ENCODE measurements around the gene C19orf81.

Gene C19orf81

GRCh38 chr19:50661766-50662650 lies 12.8 kb downstream of the C19orf81 start:
- DNase-seq (ENCODE audit: insufficient read length, low spot score) (no peak), FAIRE-seq (no peak)
- TF ChIP-seq CTCF (IDR thresholded peaks at IDR 0.05; ENCODE audit: insufficient read depth, missing control alignments), result no peak

- FAIRE-seq, result no peak
- TF ChIP-seq CTCF (IDR thresholded peaks at IDR 0.05; ENCODE audit: insufficient read depth, missing control alignments), result no peak
- no peak for DNase-seq (ENCODE audit: insufficient read length, low spot score)
Observed at GRCh38 chr19:50662651-50663481, 13.6 kb downstream of the C19orf81 start.

GRCh38 chr19:50663482-50663790 lies 14.2 kb downstream of the C19orf81 start:
- no peak for DNase-seq (ENCODE audit: insufficient read length, low spot score)
- TF ChIP-seq CTCF (IDR thresholded peaks at IDR 0.05; ENCODE audit: insufficient read depth, missing control alignments), result no peak
- FAIRE-seq, result no peak

GRCh38 chr19:50664204-50664603 lies 15.0 kb downstream of the C19orf81 start:
- no peak for TF ChIP-seq CTCF (IDR thresholded peaks at IDR 0.05; ENCODE audit: insufficient read depth, missing control alignments)
- FAIRE-seq, result no peak

GRCh38 chr19:50666346-50667176 lies 17.3 kb downstream of the C19orf81 start:
- no peak for FAIRE-seq
- DNase-seq (ENCODE audit: insufficient read length, low spot score), result no peak
- no peak for TF ChIP-seq CTCF (IDR thresholded peaks at IDR 0.05; ENCODE audit: insufficient read depth, missing control alignments)

More at GRCh38 chr19:50664204-50664603, 15.0 kb downstream of the C19orf81 start:
- no peak for DNase-seq (ENCODE audit: insufficient read length, low spot score)

GRCh38 chr19:50667177-50667758 lies 18.0 kb downstream of the C19orf81 start:
- DNase-seq (ENCODE audit: insufficient read length, low spot score), result no peak
- no peak for FAIRE-seq
- no peak for TF ChIP-seq CTCF (IDR thresholded peaks at IDR 0.05; ENCODE audit: insufficient read depth, missing control alignments)

All from D721Med (cell line).